GM19455 (cell line): ENCODE measurements around the gene OXER1.

ENCODE experiments used
- ATAC-seq: cut with Tn5 transposase; IDR thresholded peaks from one replicate; pipeline ENCODE4 v1.9.1; 2021; ENCODE audit not compliant: unreplicated experiment

Gene OXER1

GRCh38 chr2:42713920-42714319 is 50.0 kb downstream of the OXER1 start:
- no peak for ATAC-seq

- no peak for ATAC-seq
Observed at GRCh38 chr2:42712934-42713333, 51.0 kb downstream of the OXER1 start.
